KMS-11 (cell line): Measurements from ENCODE around the gene ZSCAN20.

ENCODE experiments used
- H2AFZ ChIP-seq: fragments of 200-600 bp; sonication (generic); 2 replicates; pipeline ENCODE4 v1.6.1; 2016; ENCODE audit warnings: antibody characterized with exemption, mixed run types, low read depth
- H3K27ac ChIP-seq: fragments of 200-600 bp; sonication (generic); 2 replicates; pipeline ENCODE4 v1.6.1; 2016; ENCODE audit warnings: mild to moderate bottlenecking, mixed run types
- H3K27me3 ChIP-seq: fragments of 200-600 bp; sonication (generic); 2 replicates; pipeline ENCODE4 v1.6.1; 2017; ENCODE audit warnings: mild to moderate bottlenecking, low read depth, mixed run types, moderate library complexity; ENCODE audit not compliant: insufficient read depth
- H3K36me3 ChIP-seq: fragments of 200-600 bp; sonication (generic); 2 replicates; pipeline ENCODE4 v1.6.1; 2017; ENCODE audit warnings: mild to moderate bottlenecking, mixed run types; ENCODE audit not compliant: insufficient read depth
- H3K4me1 ChIP-seq: fragments of 200-600 bp; sonication (generic); 2 replicates; pipeline ENCODE4 v1.6.1; 2016; ENCODE audit warnings: mild to moderate bottlenecking, low read depth, mixed run types; ENCODE audit not compliant: poor library complexity, severe bottlenecking
- H3K4me2 ChIP-seq: fragments of 200-600 bp; sonication (generic); 2 replicates; pipeline ENCODE4 v1.7.0; 2016; ENCODE audit warnings: mild to moderate bottlenecking, mixed run types
- H3K4me3 ChIP-seq: fragments of 200-600 bp; sonication (generic); IDR thresholded peaks from 2 replicates; pipeline ENCODE4 v1.6.1; 2017; ENCODE audit warnings: low read depth, low read length, mixed read lengths; ENCODE audit not compliant: insufficient read depth
- H3K79me2 ChIP-seq: fragments of 200-600 bp; sonication (generic); 2 replicates; pipeline ENCODE4 v1.6.1; 2016; ENCODE audit warnings: low read depth, mixed run types; ENCODE audit not compliant: insufficient read depth
- H3K9ac ChIP-seq: fragments of 200-600 bp; sonication (generic); 2 replicates; pipeline ENCODE4 v1.6.1; 2016; ENCODE audit warnings: mild to moderate bottlenecking, mixed run types
- H4K20me1 ChIP-seq: fragments of 200-600 bp; sonication (generic); 2 replicates; pipeline ENCODE4 v1.6.1; 2016; ENCODE audit warnings: mild to moderate bottlenecking, mixed run types; ENCODE audit not compliant: insufficient read depth
- TF ChIP-seq, protein P1 (sequence below): fragments of 200-600 bp; sonication (generic); conservative IDR thresholded peaks from 2 replicates; pipeline ENCODE4 v1.6.1; 2017; ENCODE audit warnings: low read depth, mild to moderate bottlenecking, antibody characterized with exemption, low read length, moderate library complexity, mixed read lengths

The ZSCAN20 gene

DNA sequence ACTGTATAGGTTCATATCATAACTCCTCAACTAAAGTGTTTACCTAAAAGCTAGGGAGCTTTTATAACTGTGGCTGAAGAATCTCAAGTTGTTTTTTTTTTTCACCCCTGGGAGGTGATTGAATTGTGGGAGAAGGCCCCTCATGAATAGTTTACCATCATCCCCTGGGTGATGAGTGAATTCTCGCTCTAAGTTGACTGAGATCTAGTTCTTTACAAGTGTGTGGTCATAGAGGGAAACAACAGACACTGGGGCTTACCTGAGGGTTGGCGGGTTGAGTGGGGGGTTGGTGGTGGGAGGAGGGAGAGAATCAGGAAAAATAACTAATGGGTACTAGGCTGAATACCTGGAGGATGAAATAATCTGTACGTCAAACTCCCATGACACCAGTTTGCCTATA lies 7.9 kb upstream of the ZSCAN20 start:
- no peaks in the 10 kb centered on the region for H4K20me1 ChIP-seq
- peaks cover 18% of the 10 kb centered on the region for H3K4me1 ChIP-seq
- H2AFZ ChIP-seq = no peak overlapping the region
- no peaks in the 10 kb centered on the region for H3K27me3 ChIP-seq
- no peaks in the 10 kb centered on the region for H3K79me2 ChIP-seq
- no peak overlapping the region for H3K4me2 ChIP-seq
- H3K27ac ChIP-seq = no peak overlapping the region
- H3K36me3 ChIP-seq = no peaks in the 10 kb centered on the region
- H3K9ac ChIP-seq = no peak overlapping the region
- TF ChIP-seq, protein P1, sequence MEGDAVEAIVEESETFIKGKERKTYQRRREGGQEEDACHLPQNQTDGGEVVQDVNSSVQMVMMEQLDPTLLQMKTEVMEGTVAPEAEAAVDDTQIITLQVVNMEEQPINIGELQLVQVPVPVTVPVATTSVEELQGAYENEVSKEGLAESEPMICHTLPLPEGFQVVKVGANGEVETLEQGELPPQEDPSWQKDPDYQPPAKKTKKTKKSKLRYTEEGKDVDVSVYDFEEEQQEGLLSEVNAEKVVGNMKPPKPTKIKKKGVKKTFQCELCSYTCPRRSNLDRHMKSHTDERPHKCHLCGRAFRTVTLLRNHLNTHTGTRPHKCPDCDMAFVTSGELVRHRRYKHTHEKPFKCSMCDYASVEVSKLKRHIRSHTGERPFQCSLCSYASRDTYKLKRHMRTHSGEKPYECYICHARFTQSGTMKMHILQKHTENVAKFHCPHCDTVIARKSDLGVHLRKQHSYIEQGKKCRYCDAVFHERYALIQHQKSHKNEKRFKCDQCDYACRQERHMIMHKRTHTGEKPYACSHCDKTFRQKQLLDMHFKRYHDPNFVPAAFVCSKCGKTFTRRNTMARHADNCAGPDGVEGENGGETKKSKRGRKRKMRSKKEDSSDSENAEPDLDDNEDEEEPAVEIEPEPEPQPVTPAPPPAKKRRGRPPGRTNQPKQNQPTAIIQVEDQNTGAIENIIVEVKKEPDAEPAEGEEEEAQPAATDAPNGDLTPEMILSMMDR = no peak
- H3K4me3 ChIP-seq = no peak overlapping the region

GRCh38 chr1:33465316-33465715 lies 7.1 kb upstream of the ZSCAN20 start:
- no peak overlapping the region for H3K4me2 ChIP-seq

GRCh38 chr1:33466159-33466558 lies 6.3 kb upstream of the ZSCAN20 start:
- H3K36me3 ChIP-seq = no peaks in the 10 kb centered on the region
- no peak overlapping the region for H3K9ac ChIP-seq
- no peak overlapping the region for H2AFZ ChIP-seq
- H3K4me1 ChIP-seq = peaks cover 5% of the 10 kb centered on the region
- H3K79me2 ChIP-seq = no peaks in the 10 kb centered on the region
- TF ChIP-seq, protein P1 = no peak
- no peak overlapping the region for H3K4me3 ChIP-seq
- H3K4me2 ChIP-seq = no peak overlapping the region
- H4K20me1 ChIP-seq = no peaks in the 10 kb centered on the region
- no peaks in the 10 kb centered on the region for H3K27me3 ChIP-seq
- no peak overlapping the region for H3K27ac ChIP-seq

More at GRCh38 chr1:33465316-33465715, 7.1 kb upstream of the ZSCAN20 start:
- Histone ChIP-seq H3K4me3 (no peak overlapping the region), H2AFZ (no peak overlapping the region), H3K27ac (no peak overlapping the region), H3K79me2 (no peaks in the 10 kb centered on the region), H3K36me3 (no peaks in the 10 kb centered on the region), H3K27me3 (no peaks in the 10 kb centered on the region), H3K9ac (no peak overlapping the region), H4K20me1 (no peaks in the 10 kb centered on the region), H3K4me1 (peaks cover 13% of the 10 kb centered on the region)
- TF ChIP-seq, protein P1 = no peak

DNA sequence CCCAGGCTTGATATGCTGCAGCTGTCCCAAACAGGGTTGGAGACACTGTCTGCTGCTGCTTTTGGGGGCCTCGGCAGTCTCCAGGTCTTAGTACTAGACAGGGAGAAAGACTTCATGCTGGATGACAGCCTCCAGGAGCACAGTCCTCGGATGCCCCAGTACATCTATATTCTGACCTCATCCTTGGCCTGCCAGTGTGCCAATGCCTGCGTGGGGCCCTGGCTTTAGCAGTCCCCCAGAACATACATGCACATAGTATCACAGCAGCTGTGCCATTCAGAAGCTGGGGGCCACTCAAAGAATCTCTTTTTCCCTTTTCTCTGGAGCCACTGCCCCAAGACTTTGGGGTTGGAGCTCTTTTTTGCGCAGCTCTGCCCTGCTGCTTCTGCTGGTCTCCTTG lies 4.4 kb upstream of the ZSCAN20 start:
- TF ChIP-seq, protein P1 = no peak
- no peaks in the 10 kb centered on the region for H3K27me3 ChIP-seq
- no peak overlapping the region for H3K4me3 ChIP-seq
- peaks cover 7% of the 10 kb centered on the region for H3K4me1 ChIP-seq
- H4K20me1 ChIP-seq = no peaks in the 10 kb centered on the region
- H3K79me2 ChIP-seq = no peaks in the 10 kb centered on the region
- no peak overlapping the region for H3K4me2 ChIP-seq
- no peak overlapping the region for H2AFZ ChIP-seq
- no peaks in the 10 kb centered on the region for H3K36me3 ChIP-seq
- H3K27ac ChIP-seq = no peak overlapping the region
- H3K9ac ChIP-seq = no peak overlapping the region
